ENCODE results near the gene IFTAP.

IFTAP gene

DNA sequence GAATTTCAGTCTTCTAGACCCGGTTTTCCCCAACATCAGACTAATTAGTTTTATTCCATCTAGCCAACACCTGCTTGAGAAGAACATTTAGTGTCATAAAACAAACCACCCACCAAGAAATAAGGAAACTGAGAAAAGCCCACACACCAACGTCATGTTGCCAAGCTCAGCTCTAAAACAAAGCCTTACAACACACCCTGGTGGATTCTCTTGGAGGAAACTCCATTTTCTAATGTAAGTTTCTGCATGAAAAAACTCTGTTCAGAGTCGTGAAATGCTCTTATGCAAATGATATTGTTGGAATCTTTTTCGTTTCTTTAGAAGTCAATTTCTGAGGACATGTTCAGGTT is 108.7 kb downstream of the IFTAP start:
- FAIRE-seq = no peak
- DNase-seq (ENCODE audit: low spot score) = no peak

Measured in RCC 7860 (cell line).